GM12874 (cell line): Measurements from ENCODE around the gene CHN1.

Experiments used
- CTCF ChIP-seq: IDR thresholded peaks from 2 replicates; pipeline ENCODE4 v1.5.1; 2011; ENCODE audit warnings: low read depth, mild to moderate bottlenecking, control low read depth, low read length, moderate library complexity; ENCODE audit not compliant: insufficient read depth

The CHN1 gene

DNA sequence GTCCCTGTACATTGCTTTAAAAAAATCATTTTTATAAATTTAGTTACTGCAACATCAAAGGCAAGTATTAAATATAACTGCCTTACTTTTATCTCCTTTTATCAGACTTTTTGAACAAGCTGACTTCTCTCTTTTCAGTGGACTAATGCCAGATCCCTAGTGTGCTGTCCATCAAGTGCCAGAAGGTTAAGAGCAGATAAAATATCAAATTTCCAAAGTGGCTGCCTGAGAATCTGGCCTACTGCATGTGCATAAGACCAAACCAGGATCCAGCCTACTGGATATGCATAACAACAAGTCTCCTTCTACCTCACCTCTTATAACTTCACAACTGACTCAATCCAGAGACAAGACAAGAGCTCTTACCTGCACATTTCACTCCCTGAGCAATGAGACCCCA, 181.1 kb downstream of the CHN1 start:
- TF ChIP-seq CTCF, result no peak

DNA sequence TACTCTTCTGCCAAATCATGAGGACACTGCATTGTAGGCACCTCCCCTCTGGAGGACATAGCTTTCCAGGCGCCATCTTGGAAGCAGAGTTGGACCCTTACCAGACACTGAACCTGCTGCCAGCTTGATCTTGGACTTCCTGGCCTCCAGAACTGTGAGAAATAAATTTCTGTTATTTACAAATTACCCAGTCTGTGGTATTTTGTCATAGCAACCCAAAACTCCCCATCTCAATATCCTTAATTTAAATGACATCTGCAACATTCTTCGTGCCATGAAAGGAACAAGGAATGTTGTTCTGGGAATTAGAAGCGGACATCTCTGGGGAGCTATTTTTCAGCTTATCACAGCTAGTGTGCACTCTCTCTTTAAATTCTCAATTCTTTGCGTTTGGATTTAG, 183.6 kb downstream of the CHN1 start:
- TF ChIP-seq CTCF, result no peak

DNA sequence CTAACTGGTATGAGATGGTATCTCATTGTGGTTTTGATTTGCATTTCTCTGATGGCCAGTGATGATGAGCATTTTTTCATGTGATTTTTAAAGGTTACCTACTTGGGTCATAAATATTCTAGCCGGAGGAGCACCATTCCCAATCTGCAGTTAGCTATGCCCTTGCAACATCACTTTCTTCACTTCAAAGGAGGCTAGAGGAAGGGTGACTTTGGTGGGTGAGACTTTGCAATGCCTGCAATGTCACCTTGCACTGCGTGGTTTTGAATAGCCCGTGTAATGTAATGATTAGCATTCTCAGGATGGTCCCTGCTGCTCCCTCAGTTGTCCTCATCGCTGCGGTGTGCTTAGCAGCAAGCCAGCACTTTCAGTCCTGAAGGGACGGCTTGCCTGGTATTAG, 184.8 kb downstream of the CHN1 start:
- no peak for TF ChIP-seq CTCF

GRCh38 chr2:174815526-174815925, 189.7 kb downstream of the CHN1 start:
- no peak for TF ChIP-seq CTCF

DNA sequence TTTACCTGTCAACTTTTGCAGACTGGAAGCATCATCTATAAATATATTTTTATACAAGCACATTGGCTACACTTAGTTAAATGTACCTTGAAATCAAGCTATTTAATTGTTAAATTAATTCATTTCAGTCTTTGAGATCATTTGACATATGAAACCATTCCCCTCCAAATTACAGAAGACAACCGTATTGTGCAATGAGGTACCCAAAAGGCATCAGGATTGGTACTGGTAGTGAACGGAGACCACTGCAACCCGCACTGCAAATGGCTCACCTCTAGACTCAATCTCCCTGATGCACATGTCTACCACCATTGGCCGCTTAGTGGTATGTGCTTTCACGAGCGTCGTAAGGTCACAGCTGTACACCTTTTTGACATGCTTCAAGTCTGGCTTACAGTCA, 193.1 kb downstream of the CHN1 start:
- no peak for TF ChIP-seq CTCF

DNA sequence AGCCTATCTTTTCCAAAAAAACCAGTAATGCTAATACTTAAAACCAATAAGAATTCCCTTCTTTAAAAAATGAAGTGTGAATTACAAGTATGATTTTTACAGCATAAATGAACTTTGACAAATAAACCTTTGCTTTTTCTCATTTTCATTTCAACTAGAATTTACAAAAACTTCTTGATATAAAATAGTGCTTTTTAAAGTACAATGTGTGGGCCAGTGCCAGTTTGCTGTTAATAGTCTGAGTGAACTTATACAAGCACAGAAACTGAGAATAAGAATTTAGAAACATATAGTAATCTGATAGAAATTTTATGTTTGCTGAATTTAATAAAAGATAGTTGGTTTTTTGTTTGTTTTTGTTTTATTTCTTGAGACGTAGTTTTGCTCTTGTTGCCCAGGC, 197.2 kb downstream of the CHN1 start:
- TF ChIP-seq CTCF, result no peak

GRCh38 chr2:174805803-174806202, 199.4 kb downstream of the CHN1 start:
- no peak for TF ChIP-seq CTCF

DNA sequence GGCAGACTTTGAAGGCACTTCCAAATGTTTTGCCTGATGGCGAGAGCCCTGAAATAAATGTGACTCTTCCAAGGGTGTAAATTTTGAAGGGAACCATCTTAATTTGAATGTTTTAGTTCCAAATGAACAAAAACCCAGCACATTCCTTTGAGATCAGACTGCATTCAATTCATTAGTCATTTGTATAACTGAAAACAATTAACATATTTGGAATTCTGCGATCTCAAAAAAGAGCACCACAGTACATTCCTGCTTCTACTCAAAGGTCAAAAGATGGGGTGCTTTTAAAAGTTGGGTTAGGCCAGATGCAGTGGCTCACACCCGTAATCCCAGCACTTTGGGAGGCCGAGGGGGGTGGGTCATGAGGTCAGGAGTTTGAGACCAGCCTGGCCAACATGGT, 202.7 kb downstream of the CHN1 start:
- no peak for TF ChIP-seq CTCF
